ENCODE measurements around the gene LPIN2. TPM values are rescaled to one million over a fixed set of nuclear protein-coding genes. Genes with fewer than 3 reads are reported as not detected.
"Not testable (repeated sequence)": the region's sequence is repeated elsewhere in the genome, so short reads cannot be mapped to it uniquely, and the experiment has no call there.

The LPIN2 gene
- total RNA-seq, 2 donors from 2014 or later = 57.8 to 80.3 TPM

DNA sequence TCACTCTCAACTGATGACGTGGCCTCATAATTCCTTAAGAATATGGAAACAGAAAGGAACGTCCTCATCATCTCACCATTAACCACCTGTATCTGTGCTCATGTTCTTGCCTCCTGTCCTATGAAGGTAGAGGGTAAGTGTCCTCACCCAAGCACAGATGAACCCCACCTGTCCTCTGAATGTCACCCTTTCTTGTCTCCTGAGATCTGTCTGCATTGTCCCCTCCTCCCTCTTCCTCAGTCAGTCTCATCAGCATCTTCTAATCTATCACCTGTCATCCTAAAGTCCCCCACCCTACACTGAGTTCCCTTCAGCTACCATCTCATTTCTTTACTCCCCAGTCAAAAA lies 39.4 kb upstream of the LPIN2 start:
- Mint-ChIP-seq H3K27ac (peak overlapping the region; percentile 1 to 14), H3K9me3 (peaks cover 7% of the 10 kb centered on the region), H3K4me3 (peak overlapping the region; percentile 38), H3K4me1 (ENCODE audit: low read depth in 2 of 2) (peaks cover 20 to 28% of the 10 kb centered on the region in 2 donors), H3K27me3 (peaks cover 0 to 2% of the 10 kb centered on the region in 2 donors), H3K36me3 (peaks cover 10% of the 10 kb centered on the region)
- DNase-seq (ENCODE audit: low spot score) = no peak
- ATAC-seq = peak in 1 of 2 donors; percentile 33

DNA sequence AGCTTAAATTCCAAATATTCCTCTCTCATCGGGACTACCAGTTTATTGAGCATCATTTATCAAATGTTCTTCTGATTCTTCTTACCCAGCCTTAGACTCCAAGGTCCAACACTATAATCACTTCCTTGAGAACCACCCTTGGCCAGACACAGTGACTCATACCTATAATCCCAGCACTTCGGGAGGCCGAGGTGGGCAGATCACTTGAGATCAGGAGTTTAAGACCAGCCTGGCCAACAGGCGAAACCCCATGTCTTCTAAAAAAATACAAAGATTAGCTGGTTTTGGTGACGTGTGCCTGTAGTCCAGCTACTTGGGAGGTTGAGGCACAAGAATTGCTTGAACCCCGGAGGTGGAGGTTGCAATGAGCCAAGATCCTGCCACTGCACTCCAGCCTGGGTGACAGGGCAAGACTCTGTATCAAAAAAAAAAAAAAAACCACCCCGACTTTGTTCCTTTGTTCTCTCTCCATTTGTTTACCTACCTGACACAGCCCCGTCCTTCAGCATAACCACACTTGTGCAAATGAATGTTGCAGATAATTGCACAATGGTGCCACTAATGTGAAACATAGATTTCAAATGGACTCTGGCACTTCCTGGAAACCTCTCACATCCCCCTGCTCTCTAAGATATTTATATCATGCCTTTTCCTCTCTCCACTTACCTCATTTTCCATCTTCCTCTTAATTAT lies 38.9 kb upstream of the LPIN2 start:
- DNase-seq (ENCODE audit: low spot score) (no peak), ATAC-seq (peak in 1 of 2 donors; percentile 43)
- peak overlapping the region; percentile 38 for H3K4me3 Mint-ChIP-seq
- H3K9me3 Mint-ChIP-seq = peaks cover 7% of the 10 kb centered on the region
- peaks cover 20 to 25% of the 10 kb centered on the region in 2 donors for H3K4me1 Mint-ChIP-seq (ENCODE audit: low read depth in 2 of 2)
- peaks cover 0 to 2% of the 10 kb centered on the region in 2 donors for H3K27me3 Mint-ChIP-seq
- H3K27ac Mint-ChIP-seq = peak overlapping the region; percentile 1 to 14
- peaks cover 10% of the 10 kb centered on the region for H3K36me3 Mint-ChIP-seq

DNA sequence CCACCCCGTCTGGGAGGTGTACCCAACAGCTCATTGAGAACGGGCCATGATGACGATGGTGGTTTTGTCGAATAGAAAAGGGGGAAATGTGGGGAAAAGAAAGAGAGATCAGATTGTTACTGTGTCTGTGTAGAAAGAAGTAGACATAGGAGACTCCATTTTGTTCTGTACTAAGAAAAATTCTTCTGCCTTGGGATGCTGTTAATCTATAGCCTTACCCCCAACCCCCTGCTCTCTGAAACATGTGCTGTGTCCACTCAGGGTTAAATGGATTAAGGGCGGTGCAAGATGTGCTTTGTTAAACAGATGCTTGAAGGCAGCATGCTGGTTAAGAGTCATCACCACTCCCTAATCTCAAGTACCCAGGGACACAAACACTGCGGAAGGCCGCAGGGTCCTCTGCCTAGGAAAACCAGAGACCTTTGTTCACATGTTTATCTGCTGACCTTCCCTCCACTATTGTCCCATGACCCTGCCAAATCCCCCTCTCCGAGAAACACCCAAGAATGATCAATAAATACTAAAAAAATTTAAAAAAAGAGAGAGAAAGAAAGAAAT lies 37.0 kb upstream of the LPIN2 start:
- DNase-seq (ENCODE audit: low spot score); H3K27ac Mint-ChIP-seq; H3K27me3 Mint-ChIP-seq; H3K4me3 Mint-ChIP-seq; H3K9me3 Mint-ChIP-seq; ATAC-seq: not testable (repeated sequence)
- Mint-ChIP-seq H3K36me3 (peaks cover 10% of the 10 kb centered on the region), H3K4me1 (ENCODE audit: low read depth in 2 of 2) (peaks cover 20 to 25% of the 10 kb centered on the region in 2 donors)

DNA sequence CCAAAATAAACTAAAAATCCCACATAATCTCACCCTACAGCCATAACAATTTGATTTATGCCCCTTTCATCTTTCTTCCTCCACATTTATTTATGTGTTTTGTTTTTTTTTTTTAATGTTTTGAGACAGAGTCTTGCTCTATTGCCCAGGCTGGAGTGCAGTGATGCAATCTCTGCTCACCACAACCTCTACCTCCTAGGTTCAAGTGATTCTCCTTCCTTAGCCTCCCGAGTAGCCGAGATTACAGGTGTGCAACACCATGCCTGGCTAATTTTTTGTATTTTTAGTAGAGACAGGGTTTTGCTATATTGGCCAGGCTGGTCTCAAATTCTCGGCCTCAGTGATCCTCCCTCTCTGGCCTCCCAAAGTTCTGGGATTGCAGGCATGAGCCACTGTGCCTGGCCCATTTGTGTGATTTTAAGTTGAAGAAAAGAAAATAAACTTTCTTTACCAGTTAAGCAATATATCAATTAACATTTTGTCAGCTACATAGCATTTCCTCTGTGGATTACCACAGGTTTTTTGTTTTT lies 35.9 kb upstream of the LPIN2 start:
- peaks cover 6% of the 10 kb centered on the region for H3K36me3 Mint-ChIP-seq
- H3K27ac Mint-ChIP-seq = peak overlapping the region in 1 of 2 donors; percentile 45
- H3K4me1 Mint-ChIP-seq (ENCODE audit: low read depth in 2 of 2) = peaks cover 20 to 25% of the 10 kb centered on the region in 2 donors
- peaks cover 0 to 2% of the 10 kb centered on the region in 2 donors for H3K27me3 Mint-ChIP-seq
- peaks cover 7% of the 10 kb centered on the region for H3K9me3 Mint-ChIP-seq
- no peak for DNase-seq (ENCODE audit: low spot score)
- H3K4me3 Mint-ChIP-seq = no peak overlapping the region
- no peak for ATAC-seq

DNA sequence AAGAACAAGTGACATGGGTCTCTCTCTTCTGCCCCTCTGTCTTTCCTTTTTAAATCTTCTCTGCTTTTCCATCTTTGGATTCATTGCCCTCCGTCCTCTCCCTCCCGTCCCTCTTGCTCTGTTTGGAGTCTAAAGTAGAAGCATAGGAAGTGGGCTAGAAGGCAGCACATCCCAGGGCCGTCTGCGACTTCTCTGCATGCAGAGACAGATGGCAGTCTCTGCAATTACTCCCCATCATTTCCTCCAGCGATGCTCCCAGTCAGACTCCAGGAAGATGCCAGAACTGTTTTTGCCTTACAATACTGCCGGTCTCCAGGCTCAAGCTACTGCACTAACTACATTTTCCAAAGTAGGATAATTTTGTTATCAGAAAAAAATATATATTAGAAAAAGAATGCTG lies 35.2 kb upstream of the LPIN2 start:
- Mint-ChIP-seq H3K27me3 (peaks cover 0 to 2% of the 10 kb centered on the region in 2 donors), H3K27ac (no peak overlapping the region), H3K9me3 (peaks cover 2% of the 10 kb centered on the region), H3K4me1 (ENCODE audit: low read depth in 2 of 2) (peaks cover 15 to 20% of the 10 kb centered on the region in 2 donors), H3K4me3 (no peak overlapping the region), H3K36me3 (peaks cover under 1% of the 10 kb centered on the region)
- DNase-seq (ENCODE audit: low spot score) = no peak
- ATAC-seq = no peak

DNA sequence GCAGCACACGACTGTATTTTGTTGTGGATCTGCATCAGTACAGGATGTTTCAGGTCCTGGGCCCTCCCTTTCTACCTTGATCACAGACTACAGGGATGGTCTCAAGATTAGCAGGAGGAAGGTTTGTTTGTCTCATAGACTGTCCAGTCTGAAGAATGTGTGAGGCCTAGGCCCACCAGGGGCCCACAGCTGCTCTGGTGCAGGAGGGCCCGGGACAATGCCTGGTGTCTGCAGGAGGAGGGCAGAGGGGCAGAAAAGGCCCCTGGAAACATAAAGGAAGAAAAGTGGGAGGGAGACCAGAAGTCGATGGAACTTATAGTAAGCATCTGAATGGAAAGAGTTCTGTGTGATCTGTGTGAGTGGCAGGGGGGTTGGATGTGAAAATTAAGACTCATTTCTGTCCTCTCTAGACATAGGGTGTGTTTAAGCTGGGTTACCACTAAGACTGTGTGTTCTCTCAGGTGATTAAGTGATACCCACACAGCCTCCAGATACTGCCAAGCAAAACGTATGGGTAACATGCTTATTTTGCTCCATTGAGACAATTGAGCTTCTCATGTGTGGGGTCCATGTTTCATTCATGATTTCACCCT lies 33.4 kb upstream of the LPIN2 start:
- no peaks in the 10 kb centered on the region for H3K9me3 Mint-ChIP-seq
- DNase-seq (ENCODE audit: low spot score) (no peak), ATAC-seq (peak; percentile 53 to 88)
- no peak overlapping the region for H3K27ac Mint-ChIP-seq
- H3K4me1 Mint-ChIP-seq (ENCODE audit: low read depth in 2 of 2) = peaks cover 3 to 8% of the 10 kb centered on the region in 2 donors
- H3K27me3 Mint-ChIP-seq = peaks cover 0 to 2% of the 10 kb centered on the region in 2 donors
- no peaks in the 10 kb centered on the region for H3K36me3 Mint-ChIP-seq
- no peak overlapping the region for H3K4me3 Mint-ChIP-seq

DNA sequence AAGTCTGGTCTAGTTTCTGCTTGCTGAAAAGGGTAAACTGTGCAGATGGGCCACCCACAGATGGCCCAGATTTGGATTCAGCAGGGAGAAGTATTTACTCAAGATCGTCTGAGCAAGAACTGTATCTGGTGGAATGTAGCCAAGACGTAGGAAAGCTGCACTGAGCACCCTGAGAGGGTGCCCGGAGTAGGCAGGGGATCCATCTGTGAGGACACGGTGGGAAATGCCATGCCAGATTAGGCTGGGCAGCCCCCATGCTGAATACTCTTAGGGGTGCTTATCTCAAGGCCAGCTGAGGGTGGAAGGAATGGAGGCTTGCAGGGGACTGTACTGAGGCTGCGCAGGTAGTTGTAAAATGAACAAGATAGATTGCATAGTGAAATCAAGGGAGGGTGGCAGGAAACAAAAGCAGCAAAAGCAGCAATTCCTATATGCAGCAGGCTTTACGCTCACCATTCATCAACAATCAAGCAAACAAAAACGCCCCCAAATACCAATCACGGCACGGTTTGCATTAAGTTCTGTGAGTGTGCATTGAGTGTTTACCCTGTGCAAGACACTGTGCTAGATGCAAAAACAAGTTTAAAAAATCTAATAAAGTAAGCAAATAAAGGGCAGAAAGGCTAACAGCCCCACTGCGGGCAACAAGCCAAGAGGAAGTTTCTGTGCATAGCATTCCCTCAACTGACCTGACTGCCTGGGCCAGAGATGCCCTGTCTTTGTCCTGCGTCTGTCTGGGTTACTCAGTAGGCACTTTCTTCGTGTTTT lies 32.2 kb upstream of the LPIN2 start:
- Mint-ChIP-seq H3K9me3 (no peaks in the 10 kb centered on the region), H3K27ac (no peak overlapping the region), H3K4me3 (no peak overlapping the region), H3K27me3 (peaks cover 0 to 2% of the 10 kb centered on the region in 2 donors), H3K4me1 (ENCODE audit: low read depth in 2 of 2) (peaks cover 3 to 8% of the 10 kb centered on the region in 2 donors), H3K36me3 (no peaks in the 10 kb centered on the region)
- DNase-seq (ENCODE audit: low spot score) (no peak), ATAC-seq (no peak)

DNA sequence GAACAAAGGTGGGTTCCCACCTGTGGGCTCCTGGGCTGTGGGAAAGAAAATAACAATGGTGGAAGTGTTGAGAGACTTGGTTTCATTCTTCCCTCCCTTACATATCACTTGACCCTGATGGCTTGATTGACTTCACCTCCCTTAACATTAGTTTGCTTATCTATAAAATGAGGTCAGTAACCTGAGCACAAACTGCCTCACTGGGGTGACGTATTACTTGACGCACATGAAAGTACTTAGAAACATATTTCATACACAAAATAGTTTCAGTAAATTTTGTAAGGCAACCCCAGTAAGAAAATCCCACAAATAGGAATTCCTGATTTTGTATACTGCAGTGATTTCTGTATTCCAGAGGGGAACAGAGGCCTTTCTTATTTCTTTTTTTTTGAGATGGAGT lies 29.4 kb upstream of the LPIN2 start:
- ATAC-seq (no peak), DNase-seq (ENCODE audit: low spot score) (no peak)
- H3K27me3 Mint-ChIP-seq = no peaks in the 10 kb centered on the region
- H3K4me1 Mint-ChIP-seq (ENCODE audit: low read depth in 2 of 2) = peaks cover 4 to 9% of the 10 kb centered on the region in 2 donors
- no peaks in the 10 kb centered on the region for H3K36me3 Mint-ChIP-seq
- no peak overlapping the region for H3K27ac Mint-ChIP-seq
- no peaks in the 10 kb centered on the region for H3K9me3 Mint-ChIP-seq
- H3K4me3 Mint-ChIP-seq = no peak overlapping the region

DNA sequence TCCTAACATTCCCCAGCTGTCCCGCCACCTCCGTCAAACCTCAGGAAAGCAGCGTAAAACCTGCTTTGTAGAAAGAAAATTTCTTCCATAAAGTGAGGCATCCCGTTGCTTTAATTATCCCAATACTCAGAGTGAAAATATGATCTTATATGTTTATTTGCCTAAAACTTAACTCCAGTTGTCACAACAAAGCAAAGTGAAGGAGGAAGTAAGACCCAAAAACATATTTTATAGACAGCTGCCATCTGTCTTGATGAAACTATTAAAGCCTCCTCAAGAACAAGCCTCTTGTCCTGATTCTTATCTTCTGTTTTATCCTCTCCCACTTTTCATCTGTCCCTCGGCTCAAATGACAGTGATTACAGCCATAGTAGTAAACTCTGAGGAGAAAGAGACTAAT lies 28.9 kb upstream of the LPIN2 start:
- no peaks in the 10 kb centered on the region for H3K9me3 Mint-ChIP-seq
- ATAC-seq (no peak), DNase-seq (ENCODE audit: low spot score) (no peak)
- no peaks in the 10 kb centered on the region for H3K36me3 Mint-ChIP-seq
- H3K4me3 Mint-ChIP-seq = no peak overlapping the region
- H3K27ac Mint-ChIP-seq = no peak overlapping the region
- H3K27me3 Mint-ChIP-seq = no peaks in the 10 kb centered on the region
- peaks cover 5 to 10% of the 10 kb centered on the region in 2 donors for H3K4me1 Mint-ChIP-seq (ENCODE audit: low read depth in 2 of 2)

DNA sequence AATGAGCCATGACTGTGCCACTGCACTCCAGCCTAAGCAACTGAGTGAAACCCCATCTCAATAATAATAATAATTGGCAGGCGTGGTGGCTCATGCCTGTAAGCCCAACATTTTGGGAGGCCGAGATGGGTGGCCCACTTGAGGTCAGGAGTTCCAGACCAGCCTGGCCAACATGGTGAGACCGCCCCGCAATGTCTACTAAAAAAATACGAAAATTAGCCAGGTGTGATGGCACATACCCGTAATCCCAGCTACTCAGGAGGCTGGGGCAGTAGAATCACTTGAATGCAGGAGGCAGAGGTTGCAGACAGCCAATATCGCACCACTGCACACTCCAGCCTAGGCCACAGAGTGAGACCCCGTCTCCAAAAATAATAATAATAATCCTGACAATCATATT lies 27.9 kb upstream of the LPIN2 start:
- no peaks in the 10 kb centered on the region for H3K36me3 Mint-ChIP-seq
- ATAC-seq (no peak), DNase-seq (ENCODE audit: low spot score) (no peak)
- H3K4me1 Mint-ChIP-seq (ENCODE audit: low read depth in 2 of 2) = peaks cover 5% of the 10 kb centered on the region in 2 donors
- H3K27ac Mint-ChIP-seq = no peak overlapping the region
- H3K4me3 Mint-ChIP-seq = no peak overlapping the region
- no peaks in the 10 kb centered on the region for H3K9me3 Mint-ChIP-seq
- H3K27me3 Mint-ChIP-seq = no peaks in the 10 kb centered on the region

DNA sequence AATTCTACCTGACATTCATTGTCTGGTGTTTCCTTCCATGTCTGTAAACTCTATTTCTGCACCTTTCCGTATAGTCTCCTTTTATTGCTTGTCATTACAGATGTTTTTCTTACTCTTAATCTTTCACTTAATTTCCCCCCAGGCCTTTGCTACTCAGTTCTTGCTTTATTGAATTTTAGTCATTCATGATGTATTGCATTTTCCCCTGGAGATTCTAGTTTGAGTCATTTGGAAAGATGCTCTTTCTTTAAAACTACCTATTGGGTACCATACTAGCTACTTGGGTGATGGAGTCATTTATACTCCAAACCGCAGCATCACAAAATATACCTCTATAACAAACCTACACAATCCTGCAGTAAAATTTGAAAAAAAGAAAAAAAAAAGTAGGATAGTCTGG lies 27.2 kb upstream of the LPIN2 start:
- ATAC-seq (no peak), DNase-seq (ENCODE audit: low spot score) (no peak)
- no peaks in the 10 kb centered on the region for H3K27me3 Mint-ChIP-seq
- no peaks in the 10 kb centered on the region for H3K36me3 Mint-ChIP-seq
- H3K27ac Mint-ChIP-seq = no peak overlapping the region
- peaks cover 5% of the 10 kb centered on the region in 2 donors for H3K4me1 Mint-ChIP-seq (ENCODE audit: low read depth in 2 of 2)
- no peak overlapping the region for H3K4me3 Mint-ChIP-seq
- no peaks in the 10 kb centered on the region for H3K9me3 Mint-ChIP-seq

DNA sequence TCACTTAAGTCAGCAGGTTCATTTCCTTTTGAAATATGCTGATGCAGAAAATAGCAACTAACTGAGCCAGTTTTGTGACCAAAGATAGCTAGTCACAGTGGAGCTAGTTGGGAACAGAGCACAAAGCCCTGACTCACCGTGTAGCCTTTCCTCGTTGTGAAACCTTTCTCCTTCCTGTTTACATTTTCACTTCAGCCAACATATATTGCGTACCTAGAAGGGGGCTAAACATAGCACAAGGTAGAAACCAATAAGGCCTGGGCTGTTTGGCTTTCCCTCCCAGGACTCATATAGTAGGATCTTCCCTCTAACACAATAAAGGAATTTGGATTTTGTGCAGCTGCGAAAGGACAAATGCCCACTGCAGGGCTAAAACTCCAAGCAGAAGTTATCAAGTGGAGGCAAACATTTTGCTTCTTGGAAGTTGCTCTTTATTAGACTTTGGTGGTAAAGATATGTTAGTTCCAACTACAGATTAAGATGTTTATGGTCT lies 24.5 kb upstream of the LPIN2 start:
- Mint-ChIP-seq H3K36me3 (no peaks in the 10 kb centered on the region), H3K4me1 (ENCODE audit: low read depth in 2 of 2) (peaks cover 5% of the 10 kb centered on the region in 2 donors), H3K9me3 (no peaks in the 10 kb centered on the region), H3K27ac (peak overlapping the region; percentile 13 to 74), H3K4me3 (no peak overlapping the region), H3K27me3 (no peaks in the 10 kb centered on the region)
- no peak for DNase-seq (ENCODE audit: low spot score)
- peak; percentile 61 to 91 for ATAC-seq

DNA sequence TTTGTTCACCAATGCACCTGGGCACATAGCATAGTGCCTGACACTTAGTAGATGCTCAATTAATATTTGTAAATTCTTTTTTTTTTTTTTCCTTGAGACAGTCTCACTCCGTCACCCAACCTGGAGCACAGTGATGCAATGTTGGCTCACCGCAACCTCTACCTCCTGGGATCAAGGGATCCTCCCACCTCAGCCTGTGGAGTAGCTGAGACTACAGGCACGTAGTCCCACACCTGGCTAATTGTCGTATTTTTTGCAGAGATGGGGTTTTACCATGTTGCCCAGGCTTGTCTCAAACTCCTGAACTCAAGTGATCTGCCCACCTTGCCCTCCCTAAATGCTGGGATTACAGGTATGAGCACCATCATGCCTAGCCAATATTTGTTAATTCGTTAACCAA lies 23.2 kb upstream of the LPIN2 start:
- no peak for DNase-seq (ENCODE audit: low spot score)
- Mint-ChIP-seq H3K27me3 (no peaks in the 10 kb centered on the region), H3K27ac (no peak overlapping the region), H3K36me3 (no peaks in the 10 kb centered on the region), H3K9me3 (no peaks in the 10 kb centered on the region), H3K4me3 (no peak overlapping the region), H3K4me1 (ENCODE audit: low read depth in 2 of 2) (peaks cover 5% of the 10 kb centered on the region in 2 donors)
- no peak for ATAC-seq
